ENCODE measurements around the gene SKAP2. TPM values are rescaled to one million over a fixed set of nuclear protein-coding genes. Genes with fewer than 3 reads are reported as not detected.

SKAP2 gene
- total RNA-seq, 1 experiment from 2014 or later, result 3.2 TPM

DNA sequence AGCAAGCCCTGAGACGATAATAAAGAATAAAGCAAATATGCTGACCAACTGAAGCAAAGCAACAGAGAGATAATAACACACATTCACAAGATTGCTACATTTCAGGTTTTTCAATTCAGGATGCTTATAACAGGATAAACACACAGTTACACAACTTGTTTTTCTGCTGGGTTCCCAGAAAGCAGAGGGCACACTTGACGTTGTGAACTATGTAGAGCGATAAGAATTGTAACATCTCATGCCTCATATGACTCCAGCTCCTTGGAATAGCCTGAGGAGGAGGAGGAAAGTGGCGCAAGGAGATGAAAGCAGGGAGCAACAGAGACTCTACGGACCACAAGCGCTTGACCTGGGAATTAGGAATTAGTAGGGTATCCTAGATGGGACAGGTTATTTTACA is 201.7 kb downstream of the SKAP2 start:
- H3K18ac ChIP-seq (ENCODE audit: insufficient read length, low read depth, low read length), result no peak overlapping the region
- no peaks in the 10 kb centered on the region for H3K79me2 ChIP-seq (ENCODE audit: insufficient read depth, low read length)
- no peak overlapping the region for H4K8ac ChIP-seq (replicated peaks; ENCODE audit: insufficient read length, low read depth, low read length)
- H3K27me3 ChIP-seq (ENCODE audit: insufficient read depth, low read length), result no peaks in the 10 kb centered on the region
- Mint-ChIP-seq H3K4me3 (no peak overlapping the region), H3K36me3 (ENCODE audit: insufficient read depth in 1 of 3, low read depth in 3 of 3) (no peaks in the 10 kb centered on the region), H3K9me3 (no peaks in the 10 kb centered on the region), H3K4me1 (peaks cover 19 to 24% of the 10 kb centered on the region in 2 experiments), H3K27me3 (ENCODE audit: low read depth) (no peaks in the 10 kb centered on the region; the same call in none of the 2 replicates), H3K27ac (no peak overlapping the region)
- H2BK5ac ChIP-seq (ENCODE audit: insufficient read length, low read length), result no peak overlapping the region
- H2BK12ac ChIP-seq (ENCODE audit: insufficient read length, low read depth, low read length), result no peak overlapping the region
- no peak overlapping the region for H2AFZ ChIP-seq (ENCODE audit: low read length)
- H2BK15ac ChIP-seq (ENCODE audit: low read depth, low read length), result no peak overlapping the region
- H3K27ac ChIP-seq (ENCODE audit: insufficient read length, low read depth, low read length), result no peak overlapping the region
- H3K23me2 ChIP-seq (ENCODE audit: insufficient read length, low read depth, low read length, poor library complexity, severe bottlenecking), result peaks cover 5% of the 10 kb centered on the region
- H2BK120ac ChIP-seq (ENCODE audit: low read depth, low read length, poor library complexity, severe bottlenecking), result no peak overlapping the region
- H2AK5ac ChIP-seq (ENCODE audit: insufficient read length, low read length), result no peak overlapping the region
- H3K23ac ChIP-seq (ENCODE audit: insufficient read length, low read depth, low read length), result no peak overlapping the region
- no peak overlapping the region for H3T11ph ChIP-seq (ENCODE audit: low read length)
- no peak overlapping the region for H3K56ac ChIP-seq (ENCODE audit: insufficient read length, low read depth, low read length)
- TF ChIP-seq CTCF (conservative IDR thresholded peaks at IDR 0.05), result no peak
- H3K4ac ChIP-seq (ENCODE audit: low read depth, low read length), result no peak overlapping the region
- H3K4me2 ChIP-seq (ENCODE audit: insufficient read depth, insufficient read length, low read length), result no peak overlapping the region
- no peaks in the 10 kb centered on the region; the same call in 1 of the 2 replicates for H3K4me1 ChIP-seq (ENCODE audit: insufficient read depth, low read length)
- no peaks in the 10 kb centered on the region for H4K20me1 ChIP-seq (ENCODE audit: control insufficient read depth, insufficient read depth, insufficient read length)
- H3K9ac ChIP-seq (ENCODE audit: extremely low read depth, insufficient read length, low read length), result no peak overlapping the region
- H4K91ac ChIP-seq (ENCODE audit: insufficient read length, low read depth, low read length), result no peak overlapping the region
- no peaks in the 10 kb centered on the region for H3K9me3 ChIP-seq (ENCODE audit: control insufficient read depth, low read depth, low read length)
- H3K14ac ChIP-seq (ENCODE audit: insufficient read depth, low read length), result no peak overlapping the region
- WGBS (ENCODE audit: extremely low coverage, insufficient read length, low lambda C conversion rate), result no CpG with 5 or more reads among the region's 6 CpGs
- no peaks in the 10 kb centered on the region for H3K79me1 ChIP-seq (ENCODE audit: insufficient read depth, low read depth, low read length, poor library complexity, severe bottlenecking)
- H2BK20ac ChIP-seq (ENCODE audit: low read depth, low read length, poor library complexity, severe bottlenecking), result no peak overlapping the region
- no peak for DNase-seq
- H4K5ac ChIP-seq (ENCODE audit: insufficient read length, low read depth, low read length), result no peak overlapping the region

All from H9 (cell line).